Measurements from ENCODE around the gene BIN2. TPM values are rescaled to one million over a fixed set of nuclear protein-coding genes. Genes with fewer than 3 reads are reported as not detected.
A peak's percentile ranks its signal among the peaks of the same experiment; 100 is the strongest.

The BIN2 gene
- total and polyA plus RNA-seq, 9 of the 15 experiments (the other 6 are each of a cell fraction or from before 2014, with no cell fraction given), result 0.04 to 0.39 (median 0.25) TPM; not detected in 1

GRCh38 chr12:51238510-51239334 is 85.3 kb downstream of the BIN2 start, which contains the start of gene DAZAP2 (continued):
- TF ChIP-seq ZNF318 (IDR thresholded peaks at IDR 0.05; ENCODE audit: borderline replicate concordance in 1 of 2, low read depth in 1 of 2) (no peak), ZNF589 (CRISPR knock-in tag; IDR thresholded peaks at IDR 0.05; ENCODE audit: low read depth) (no peak; the same call in 1 of the 2 replicates), LEF1 (IDR thresholded peaks at IDR 0.05) (peak; percentile 16; the same call in 1 of the 2 replicates), SMAD1 (IDR thresholded peaks at IDR 0.05; ENCODE audit: low read depth, low read length, partially characterized antibody) (peak; percentile 60), MAZ (CRISPR knock-in tag; conservative IDR thresholded peaks at IDR 0.05 in 1 of 2, IDR thresholded peaks at IDR 0.05 in 1 of 2) (peak; percentile 67 to 85), MYNN (IDR thresholded peaks at IDR 0.05) (peak; percentile 47; the same call in 1 of the 2 replicates), MYNN (CRISPR knock-in tag; IDR thresholded peaks at IDR 0.05) (no peak), USF1 (CRISPR knock-in tag; IDR thresholded peaks at IDR 0.05) (peak; percentile 97), NBN (IDR thresholded peaks at IDR 0.05; ENCODE audit: low read depth) (0 out of 2 replicates have a peak, but pooled peaks have one; percentile 36), EZH2 (IDR thresholded peaks at IDR 0.05; ENCODE audit: borderline replicate concordance, low read depth, low read length) (no peak), STAT5A (IDR thresholded peaks at IDR 0.05; ENCODE audit: borderline replicate concordance, low read length) (no peak), E2F1 (CRISPR knock-in tag; IDR thresholded peaks at IDR 0.05) (peak; percentile 63; the same call in 1 of the 2 replicates), SMAD2 (IDR thresholded peaks at IDR 0.05; ENCODE audit: low read depth, low read length) (no peak), CBX5 (IDR thresholded peaks at IDR 0.05; ENCODE audit: borderline replicate concordance, low read depth) (no peak), ZNF197 (CRISPR knock-in tag; IDR thresholded peaks at IDR 0.05; ENCODE audit: low read depth) (no peak), HDAC3 (IDR thresholded peaks at IDR 0.05; ENCODE audit: borderline replicate concordance, partially characterized antibody) (no peak), FOXJ3 (CRISPR knock-in tag; IDR thresholded peaks at IDR 0.05) (no peak), MAFK (IDR thresholded peaks at IDR 0.05; ENCODE audit: low read length) (no peak)

Measured in K562 (cell line).